Suprapubic skin (tissue), 4 donors: ENCODE data around the gene ADGRG7. TPM values are rescaled to one million over a fixed set of nuclear protein-coding genes. Genes with fewer than 3 reads are reported as not detected.

Source experiments
- DNase-seq, 2 donors: peaks; one replicate each; pipeline ENCODE4 v3.0.0-alpha.2; 2019; ENCODE audit warnings: low spot score in 2 of 2
- H3K27ac ChIP-seq: fragments of 200-600 bp; sonication (generic); one replicate; pipeline ENCODE4 v1.5.1; 2019
- H3K27me3 ChIP-seq: fragments of 200-600 bp; sonication (generic); one replicate; pipeline ENCODE4 v1.5.1; 2019
- H3K36me3 ChIP-seq: fragments of 200-600 bp; sonication (generic); one replicate; pipeline ENCODE4 v1.5.1; 2019
- H3K4me1 ChIP-seq: fragments of 200-600 bp; sonication (generic); one replicate; pipeline ENCODE4 v1.5.1; 2019
- H3K4me3 ChIP-seq: fragments of 200-600 bp; sonication (generic); one replicate; pipeline ENCODE4 v1.5.1; 2019; ENCODE audit warnings: mild to moderate bottlenecking
- H3K9me3 ChIP-seq: fragments of 200-600 bp; sonication (generic); one replicate; pipeline ENCODE4 v1.5.1; 2019
- EP300 ChIP-seq: sonication (generic); formaldehyde crosslinking; IDR thresholded peaks from one replicate; pipeline ENCODE4 v1.6.1; 2017; ENCODE audit warnings: antibody characterized with exemption
- POLR2A ChIP-seq, 2 donors: fragments of 450-650 bp; IDR thresholded peaks; one replicate each; pipeline ENCODE4 v1.6.1; 2017; ENCODE audit warnings: antibody characterized with exemption in 2 of 2, mild to moderate bottlenecking in 2 of 2, moderate library complexity in 2 of 2
- POLR2AphosphoS5 ChIP-seq, 3 donors: sonication (generic); formaldehyde crosslinking; IDR thresholded peaks; one replicate each; pipeline ENCODE4 v1.6.1; 2017; ENCODE audit warnings: antibody characterized with exemption in 3 of 3
- WGBS: methylation state at CpG from one replicate; pipeline ENCODE4 v1.1.5; 2018; 5-methylcytosine and 5-hydroxymethylcytosine counted together
- total RNA-seq, 4 donors: library from RNA; depleted of rRNA; stranded (reverse); fragments of >200 nt; gene quantifications; one replicate each; pipeline ENCODE4 v1.1.0, GENCODE V29; 2016
- TF ChIP-seq, protein P1 (sequence below), 2 donors: fragments of 200-600 bp in 1 of 2; fragments of 450-650 bp in 1 of 2; sonication (generic) in 1 of 2; IDR thresholded peaks; one replicate each; pipeline ENCODE4 v1.5.1; 2016 to 2019; ENCODE audit warnings: antibody characterized with exemption in 2 of 2, mild to moderate bottlenecking in 1 of 2, moderate library complexity in 1 of 2

Gene ADGRG7
- total RNA-seq, 4 donors from 2014 or later, result 0.32 TPM; not detected in 3

DNA sequence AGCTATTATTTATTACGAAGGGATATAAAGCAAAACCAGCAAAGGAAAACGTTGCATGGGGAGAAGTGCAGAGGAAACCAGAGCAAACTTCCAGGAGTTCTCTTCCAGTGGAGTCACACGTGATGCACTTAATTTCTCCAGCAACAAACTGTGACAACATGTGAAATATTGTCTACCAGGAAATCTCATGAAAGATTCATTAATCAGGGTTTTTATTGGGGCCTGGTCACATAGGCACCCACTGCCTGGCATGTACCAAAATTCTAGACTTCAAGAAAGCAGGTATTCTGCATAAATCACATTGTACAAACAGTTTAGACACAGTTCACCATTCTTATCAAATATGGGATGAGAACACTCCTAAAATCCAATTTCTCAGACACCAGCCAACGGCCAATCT, 94.5 kb downstream of the ADGRG7 start:
- H3K36me3 ChIP-seq, result no peaks in the 10 kb centered on the region
- H3K9me3 ChIP-seq, result no peaks in the 10 kb centered on the region
- H3K4me1 ChIP-seq, result peaks cover 4% of the 10 kb centered on the region
- no peak for DNase-seq
- H3K27ac ChIP-seq, result no peak overlapping the region
- TF ChIP-seq POLR2A (IDR thresholded peaks at IDR 0.05) (no peak), POLR2AphosphoS5 (IDR thresholded peaks at IDR 0.05) (no peak), EP300 (no peak)
- TF ChIP-seq, protein P1, sequence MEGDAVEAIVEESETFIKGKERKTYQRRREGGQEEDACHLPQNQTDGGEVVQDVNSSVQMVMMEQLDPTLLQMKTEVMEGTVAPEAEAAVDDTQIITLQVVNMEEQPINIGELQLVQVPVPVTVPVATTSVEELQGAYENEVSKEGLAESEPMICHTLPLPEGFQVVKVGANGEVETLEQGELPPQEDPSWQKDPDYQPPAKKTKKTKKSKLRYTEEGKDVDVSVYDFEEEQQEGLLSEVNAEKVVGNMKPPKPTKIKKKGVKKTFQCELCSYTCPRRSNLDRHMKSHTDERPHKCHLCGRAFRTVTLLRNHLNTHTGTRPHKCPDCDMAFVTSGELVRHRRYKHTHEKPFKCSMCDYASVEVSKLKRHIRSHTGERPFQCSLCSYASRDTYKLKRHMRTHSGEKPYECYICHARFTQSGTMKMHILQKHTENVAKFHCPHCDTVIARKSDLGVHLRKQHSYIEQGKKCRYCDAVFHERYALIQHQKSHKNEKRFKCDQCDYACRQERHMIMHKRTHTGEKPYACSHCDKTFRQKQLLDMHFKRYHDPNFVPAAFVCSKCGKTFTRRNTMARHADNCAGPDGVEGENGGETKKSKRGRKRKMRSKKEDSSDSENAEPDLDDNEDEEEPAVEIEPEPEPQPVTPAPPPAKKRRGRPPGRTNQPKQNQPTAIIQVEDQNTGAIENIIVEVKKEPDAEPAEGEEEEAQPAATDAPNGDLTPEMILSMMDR (IDR thresholded peaks at IDR 0.05), result no peak
- H3K27me3 ChIP-seq, result peaks cover 4% of the 10 kb centered on the region
- WGBS, result 83% methylated on average over 4 of the region's 4 CpGs
- H3K4me3 ChIP-seq, result no peak overlapping the region

DNA sequence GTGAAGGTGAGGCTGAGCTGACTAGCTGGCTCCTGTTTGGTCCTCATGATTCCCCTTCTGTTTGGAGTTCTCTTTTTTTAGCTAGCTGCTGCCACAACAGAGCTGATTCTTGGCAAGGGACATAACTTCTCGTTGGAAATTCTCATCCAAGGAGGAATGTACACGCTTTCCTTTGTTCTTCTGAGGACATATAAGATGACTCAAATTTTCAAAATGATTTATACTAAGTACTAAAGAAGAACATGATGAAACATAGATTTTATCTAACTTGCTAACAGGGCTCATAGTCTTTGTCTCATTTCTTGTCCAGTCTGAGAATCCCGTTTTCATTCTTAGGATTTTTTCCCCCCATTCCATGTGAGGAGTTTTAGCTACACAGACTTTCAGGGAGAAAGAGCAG, 97.0 kb downstream of the ADGRG7 start:
- H3K27me3 ChIP-seq, result no peaks in the 10 kb centered on the region
- H3K4me1 ChIP-seq, result peaks cover 16% of the 10 kb centered on the region
- no peak for DNase-seq
- no peaks in the 10 kb centered on the region for H3K9me3 ChIP-seq
- no peaks in the 10 kb centered on the region for H3K36me3 ChIP-seq
- TF ChIP-seq POLR2A (IDR thresholded peaks at IDR 0.05) (no peak), EP300 (no peak), POLR2AphosphoS5 (IDR thresholded peaks at IDR 0.05) (no peak)
- TF ChIP-seq, protein P1 (IDR thresholded peaks at IDR 0.05), result no peak
- H3K4me3 ChIP-seq, result no peak overlapping the region
- 42% methylated on average over 3 of the region's 3 CpGs for WGBS
- no peak overlapping the region for H3K27ac ChIP-seq

DNA sequence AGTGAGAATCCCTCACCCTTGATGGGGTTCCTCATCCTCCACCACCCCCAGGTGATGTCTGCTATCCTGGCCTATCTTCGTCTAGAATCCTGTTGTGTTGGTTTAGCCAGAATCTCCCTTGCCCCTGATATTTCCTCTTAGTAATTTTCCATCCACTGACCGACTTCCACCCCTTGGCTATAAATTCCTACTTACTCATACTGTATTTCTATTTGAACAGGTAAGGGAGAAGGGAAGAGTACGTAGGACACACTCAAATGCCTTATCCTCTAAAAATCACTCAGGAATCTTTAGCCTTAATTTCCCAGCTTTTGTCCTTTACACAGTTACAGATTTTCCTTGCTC, 99.2 kb downstream of the ADGRG7 start:
- Histone ChIP-seq H3K27me3 (no peaks in the 10 kb centered on the region), H3K4me3 (peak overlapping the region; percentile 73), H3K4me1 (peaks cover 32% of the 10 kb centered on the region), H3K9me3 (no peaks in the 10 kb centered on the region), H3K36me3 (no peaks in the 10 kb centered on the region), H3K27ac (peak overlapping the region; percentile 96)
- TF ChIP-seq EP300, result peak; percentile 8
- TF ChIP-seq POLR2A (IDR thresholded peaks at IDR 0.05), result no peak
- no peak for DNase-seq
- 81% methylated on average over 3 of the region's 3 CpGs for WGBS

DNA sequence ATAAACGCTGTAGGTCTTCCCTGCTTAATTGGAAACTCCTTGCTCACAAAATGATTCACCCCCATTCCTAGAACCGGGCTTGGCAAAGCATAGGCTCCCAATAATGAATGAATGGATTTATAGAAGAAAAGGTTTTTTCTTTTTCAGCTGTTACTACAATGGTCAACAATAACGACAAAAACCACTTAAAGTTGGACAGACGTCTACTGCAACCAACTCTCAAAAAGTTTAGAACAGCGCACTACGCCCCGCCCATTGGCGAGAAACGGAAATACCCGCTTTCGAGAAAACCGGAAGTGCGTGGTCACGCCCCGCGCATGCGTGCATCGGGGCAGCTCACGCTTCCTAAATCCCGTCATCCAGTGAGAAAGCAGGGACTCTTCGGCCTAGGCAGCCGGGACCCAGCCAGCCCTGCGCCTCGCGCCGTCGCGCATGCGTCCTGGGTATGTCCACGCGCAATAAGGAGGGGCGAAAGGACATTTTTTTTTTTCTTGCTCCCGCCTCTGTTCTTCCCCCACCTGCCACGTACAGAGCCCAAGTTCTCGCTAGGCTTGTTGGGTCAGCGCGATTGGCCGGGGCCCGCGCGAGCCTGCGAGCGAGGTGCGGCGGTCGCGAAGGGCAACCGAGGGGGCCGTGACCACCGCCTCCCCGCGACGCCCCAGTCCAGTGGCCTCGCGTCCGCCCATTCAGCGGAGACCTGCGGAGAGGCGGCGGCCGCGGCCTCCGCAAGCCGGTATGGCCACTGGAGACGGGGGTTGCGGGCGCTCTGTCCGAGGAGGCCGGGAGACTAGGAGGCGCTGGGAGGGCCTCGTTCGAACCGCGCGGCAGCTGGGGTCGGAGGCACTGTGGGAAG, 99.8 kb downstream of the ADGRG7 start, which contains the start of gene TFG:
Gene TFG (plus strand): TSS at position 506 of the 853 bp plus-strand sequence. CDS start 4,192 bp downstream, outside the sequence.
- WGBS, result 1% methylated on average over 56 of the region's 76 CpGs

DNA sequence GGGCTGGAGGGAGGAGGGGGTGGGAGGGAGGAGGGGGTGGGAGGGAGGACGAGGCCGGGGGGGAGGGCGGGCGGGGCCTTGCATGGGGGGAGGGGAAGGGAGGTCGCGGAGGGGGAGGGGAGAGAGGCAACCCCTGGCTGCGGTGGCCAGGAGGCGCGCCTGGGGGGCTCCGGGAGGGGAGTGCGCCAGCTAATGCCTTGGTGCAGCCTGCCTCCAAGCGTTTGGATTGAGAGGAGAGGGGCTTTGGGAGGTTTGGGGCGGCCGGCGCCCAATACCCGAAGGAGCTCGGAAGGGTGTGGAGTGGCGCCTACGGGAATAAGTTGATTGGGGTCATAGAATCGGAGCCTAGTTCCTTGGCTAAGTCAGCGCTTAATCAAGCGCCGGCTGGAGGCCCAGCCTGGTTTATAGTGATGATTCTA, 100.5 kb downstream of the ADGRG7 start:
- H3K27me3 ChIP-seq, result no peaks in the 10 kb centered on the region
- no peak for DNase-seq
- H3K36me3 ChIP-seq, result peaks cover 8% of the 10 kb centered on the region
- WGBS, result 0% methylated on average over 18 of the region's 23 CpGs
- TF ChIP-seq POLR2A (IDR thresholded peaks at IDR 0.05), result no peak
- no peak for TF ChIP-seq EP300
- TF ChIP-seq, protein P1 (IDR thresholded peaks at IDR 0.05), result no peak
- no peak for TF ChIP-seq POLR2AphosphoS5 (IDR thresholded peaks at IDR 0.05)
- peak overlapping the region; percentile 96 for H3K27ac ChIP-seq
- peak overlapping the region; percentile 73 for H3K4me3 ChIP-seq
- no peaks in the 10 kb centered on the region for H3K9me3 ChIP-seq
- peaks cover 32% of the 10 kb centered on the region for H3K4me1 ChIP-seq

More for the DNA sequence above, 99.8 kb downstream of the ADGRG7 start, which contains the start of gene TFG:
- peaks cover 5% of the 10 kb centered on the region for H3K36me3 ChIP-seq
- H3K27me3 ChIP-seq, result no peaks in the 10 kb centered on the region
- peaks cover 32% of the 10 kb centered on the region for H3K4me1 ChIP-seq
- H3K9me3 ChIP-seq, result no peaks in the 10 kb centered on the region
- peak in 2 of 3 donors; percentile 37 to 80 for TF ChIP-seq POLR2AphosphoS5 (IDR thresholded peaks at IDR 0.05)
- peak; percentile 31 to 81 for TF ChIP-seq POLR2A (IDR thresholded peaks at IDR 0.05)
- peak; percentile 0 for TF ChIP-seq EP300
- TF ChIP-seq, protein P1 (IDR thresholded peaks at IDR 0.05), result no peak
- H3K27ac ChIP-seq, result peak within 1 kb of the TSS; percentile 96
- peak; percentile 98 for DNase-seq
- peak within 1 kb of the TSS; percentile 73 for H3K4me3 ChIP-seq
